Right forelimb (tissue), 1 donor: ENCODE data around the gene KRTAP19-2.
"Not testable (repeated sequence)": the region's sequence is repeated elsewhere in the genome, so short reads cannot be mapped to it uniquely, and the experiment has no call there.

Experiments used
- DNase-seq: peaks from one replicate; pipeline ENCODE4 v3.0.0-alpha.2; 2018

KRTAP19-2 gene, protein sequence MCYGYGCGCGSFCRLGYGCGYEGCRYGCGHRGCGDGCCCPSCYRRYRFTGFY

DNA sequence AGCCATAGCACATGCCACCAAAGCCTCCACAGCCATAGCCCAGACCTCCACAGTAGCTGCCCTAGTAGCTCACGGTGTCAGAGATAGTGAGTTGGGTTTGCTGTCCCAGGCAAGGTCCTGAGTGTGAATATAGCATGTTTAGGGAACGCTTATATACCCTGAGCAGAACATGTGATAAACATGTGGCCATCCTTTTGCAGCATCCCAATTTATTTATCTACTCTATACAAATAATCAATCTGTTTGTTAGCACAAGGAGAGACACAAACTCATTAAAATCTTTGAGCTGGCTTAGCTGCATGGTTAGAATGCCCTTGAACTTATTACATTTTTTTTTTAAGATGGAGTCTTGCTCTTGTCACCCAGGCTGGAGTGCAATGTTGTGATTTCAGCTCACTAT, at the start of gene KRTAP19-2:
KRTAP19-2 (minus strand) TSS at position 101 of the 400 bp plus-strand sequence; CDS start at position 13, 88 bp downstream.
- DNase-seq: no peak

DNA sequence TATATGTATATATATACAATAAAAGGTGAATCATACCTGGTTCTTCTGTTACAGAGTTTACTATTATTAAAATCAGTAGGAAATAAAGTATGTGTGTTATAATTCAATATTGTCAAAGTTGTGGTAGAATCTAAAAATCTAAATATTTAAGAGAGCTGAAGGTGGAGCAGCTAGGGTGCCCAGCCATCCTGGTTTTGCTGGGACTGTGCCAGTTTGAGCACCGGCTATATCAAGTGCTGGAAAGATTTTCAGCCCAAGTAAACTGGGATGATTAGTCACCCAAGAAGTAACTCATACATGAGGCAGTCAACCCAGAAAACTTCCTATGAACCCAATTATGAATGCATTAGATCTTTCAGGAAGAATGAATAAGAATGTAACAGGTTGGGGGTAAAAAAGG, 31.6 kb upstream of the KRTAP19-2 start:
- no peak for DNase-seq

DNA sequence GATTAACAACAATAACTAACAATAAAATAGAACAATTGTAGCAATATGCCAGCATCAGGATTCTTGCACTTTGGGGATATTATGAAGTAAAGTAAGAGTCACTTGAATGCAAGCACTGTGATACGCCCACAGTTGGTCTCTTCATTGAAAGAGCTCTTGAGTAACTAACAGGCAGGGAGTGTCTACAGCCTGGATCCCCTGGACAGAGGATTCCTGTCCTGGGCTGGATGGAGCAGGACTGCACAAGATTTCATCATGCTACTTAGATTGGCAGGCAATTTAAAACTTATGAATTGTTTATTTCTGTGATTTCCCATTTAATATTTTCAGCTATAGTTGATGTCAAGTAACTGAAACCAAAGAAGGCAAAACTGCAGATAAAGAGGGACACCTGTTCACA, 28.4 kb upstream of the KRTAP19-2 start:
- no peak for DNase-seq

DNA sequence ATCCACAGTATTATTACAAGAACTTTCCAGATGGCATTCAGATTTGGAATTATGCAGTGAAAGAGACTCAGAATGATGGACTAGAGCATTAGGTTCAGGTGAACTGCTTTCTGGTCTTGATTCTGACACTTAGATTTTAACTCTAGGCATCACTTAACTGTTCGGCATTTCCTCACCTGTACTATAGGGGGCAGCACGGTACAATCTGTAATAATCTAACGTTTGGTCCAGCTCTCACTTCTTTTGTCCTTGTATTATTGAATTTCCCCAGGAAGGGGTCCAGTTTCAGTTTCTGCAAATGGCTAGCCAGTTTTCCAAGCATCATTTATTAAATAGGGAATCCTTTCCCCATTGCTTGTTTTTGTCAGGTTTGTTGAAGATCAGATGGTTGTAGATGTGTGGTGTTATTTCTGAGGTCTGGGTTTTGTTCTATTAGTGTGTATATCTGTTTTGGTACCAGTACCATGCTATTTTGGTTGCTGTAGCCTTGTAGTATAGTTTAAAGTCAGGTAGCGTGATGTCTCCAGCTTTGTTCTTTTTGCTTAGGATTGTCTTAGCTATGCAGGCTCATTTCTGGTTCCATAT, 18.5 kb upstream of the KRTAP19-2 start:
- DNase-seq: not testable (repeated sequence)

DNA sequence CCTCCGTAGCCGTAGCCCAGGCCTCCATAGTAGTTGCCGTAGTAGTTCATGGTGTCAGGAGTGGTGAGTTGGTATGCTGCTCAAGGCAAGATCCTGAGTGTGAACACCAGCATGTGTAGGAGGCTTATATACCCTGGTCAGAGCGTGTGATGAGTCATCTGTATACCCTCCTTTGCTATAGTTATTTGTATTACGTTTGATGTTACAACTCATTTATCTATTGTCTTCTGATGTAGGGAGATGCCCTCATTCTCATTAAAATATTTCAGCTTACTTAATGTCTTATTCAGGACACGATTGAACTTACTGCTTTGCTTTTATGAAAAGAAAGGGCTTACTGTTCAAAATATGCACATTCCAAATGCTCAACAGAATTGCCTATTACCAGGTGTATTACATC, 14.8 kb upstream of the KRTAP19-2 start, which contains the start of gene KRTAP19-5:
KRTAP19-5 (minus strand) TSS at position 101 of the 400 bp plus-strand sequence; CDS start at position 50, 51 bp downstream.
- DNase-seq: no peak

DNA sequence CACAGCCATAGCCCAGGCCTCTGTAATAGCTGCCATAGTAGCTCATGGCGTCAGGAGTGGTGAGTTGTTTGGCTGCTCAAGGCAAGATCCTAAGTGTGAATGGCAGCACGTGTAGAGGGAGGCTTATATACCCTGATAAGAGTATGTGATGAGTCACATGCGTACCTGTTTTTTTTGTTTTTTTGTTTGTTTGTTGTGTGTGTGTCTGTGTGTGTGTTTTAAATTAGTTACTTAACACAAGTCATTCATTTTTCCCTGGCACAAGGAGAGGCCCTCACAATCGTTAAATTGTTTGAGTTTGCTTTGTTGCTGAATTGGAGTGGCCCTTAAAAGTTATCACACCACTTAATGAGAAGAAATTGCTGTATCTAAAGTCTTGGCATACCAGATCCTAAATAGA, 9.8 kb upstream of the KRTAP19-2 start, which contains the start of gene KRTAP19-4:
KRTAP19-4 (minus strand) TSS at position 101 of the 400 bp plus-strand sequence; CDS start at position 46, 55 bp downstream.
- DNase-seq: no peak

DNA sequence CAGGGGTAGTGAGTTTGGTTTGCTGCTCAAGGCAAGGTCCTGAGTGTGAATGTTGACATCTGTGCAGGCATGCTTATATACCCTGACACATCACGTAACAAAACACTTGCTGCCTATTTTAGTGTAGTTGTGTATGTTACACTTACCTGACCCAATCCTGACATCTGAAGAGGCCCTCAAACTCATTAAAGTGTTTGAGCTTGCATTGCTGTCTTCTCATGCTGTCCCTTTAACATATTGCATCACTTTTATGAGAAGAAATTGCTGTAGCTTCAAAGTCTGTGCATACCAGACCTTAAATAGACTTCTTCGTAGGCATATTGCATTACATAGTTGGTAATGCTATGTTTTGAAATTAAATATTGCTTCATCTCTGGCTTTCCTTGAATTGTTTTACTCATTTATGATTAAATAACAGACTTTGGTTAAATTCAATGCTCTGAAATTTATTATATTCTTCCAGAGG, 4.8 kb upstream of the KRTAP19-2 start, which contains the start of gene KRTAP19-3:
KRTAP19-3 (minus strand) TSS at position 51 of the 466 bp plus-strand sequence. CDS start 56 bp downstream, outside the sequence.
- DNase-seq: no peak

DNA sequence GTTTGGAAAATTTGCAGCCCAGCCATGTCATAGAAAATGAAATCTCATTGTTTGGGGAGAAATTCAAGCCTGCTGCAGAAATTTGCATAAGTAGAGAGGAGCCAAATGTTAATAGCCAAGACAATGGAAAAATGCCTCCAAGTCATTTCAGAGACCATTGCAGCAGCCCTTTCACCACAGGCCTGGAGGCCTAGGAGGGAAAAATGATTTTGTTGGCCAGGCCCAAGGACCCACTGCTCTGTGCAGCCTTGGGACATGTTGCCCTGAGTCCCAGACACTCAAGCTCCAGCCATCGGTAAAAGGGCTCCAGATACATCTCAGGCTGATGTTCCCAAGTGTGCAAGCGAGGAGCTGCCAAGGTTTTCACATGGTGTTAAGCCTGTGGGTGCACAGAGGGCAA, 1.1 kb downstream of the KRTAP19-2 start:
- DNase-seq: no peak

DNA sequence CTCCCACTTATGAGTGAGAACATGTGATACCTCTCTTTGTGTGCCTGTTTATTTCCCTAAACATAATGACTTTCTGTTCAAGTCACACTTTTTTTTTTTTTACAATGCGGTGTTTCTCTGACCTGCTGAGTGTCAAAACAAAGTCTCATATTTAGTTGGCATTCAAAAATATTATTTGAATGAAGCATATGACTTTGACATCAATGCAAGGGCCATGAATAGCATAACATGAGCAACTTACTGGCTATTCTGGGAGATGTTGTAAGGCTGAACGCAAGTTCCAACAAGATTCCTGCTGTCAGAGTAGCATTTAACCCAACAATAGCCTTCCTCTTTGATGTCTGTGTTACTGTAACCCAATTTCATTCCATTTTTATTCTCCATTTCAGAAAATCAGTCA, 5.1 kb downstream of the KRTAP19-2 start:
- DNase-seq: no peak

DNA sequence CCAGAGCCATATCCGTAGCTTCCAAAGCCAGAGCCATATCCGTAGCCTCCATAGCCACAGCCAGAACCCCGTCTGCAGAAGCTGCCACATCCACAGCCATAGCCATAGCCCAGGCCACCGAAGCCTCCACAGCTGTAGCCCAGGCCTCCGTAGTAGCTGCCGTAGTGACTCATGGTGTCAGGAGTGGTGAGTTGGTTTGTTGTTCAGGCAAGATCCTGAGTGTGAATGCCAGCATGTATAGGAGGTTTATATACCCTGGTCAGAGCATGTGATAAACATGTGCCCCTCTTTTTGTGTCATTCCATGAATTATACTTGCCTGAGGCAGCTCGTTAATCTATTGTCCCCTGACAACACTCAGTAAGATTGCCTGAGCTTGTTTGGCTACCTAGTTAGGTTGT, 7.1 kb downstream of the KRTAP19-2 start, which contains the start of gene KRTAP19-1:
KRTAP19-1 (minus strand) TSS at position 223 of the 400 bp plus-strand sequence; CDS start at position 173, 50 bp downstream.
- no peak for DNase-seq

DNA sequence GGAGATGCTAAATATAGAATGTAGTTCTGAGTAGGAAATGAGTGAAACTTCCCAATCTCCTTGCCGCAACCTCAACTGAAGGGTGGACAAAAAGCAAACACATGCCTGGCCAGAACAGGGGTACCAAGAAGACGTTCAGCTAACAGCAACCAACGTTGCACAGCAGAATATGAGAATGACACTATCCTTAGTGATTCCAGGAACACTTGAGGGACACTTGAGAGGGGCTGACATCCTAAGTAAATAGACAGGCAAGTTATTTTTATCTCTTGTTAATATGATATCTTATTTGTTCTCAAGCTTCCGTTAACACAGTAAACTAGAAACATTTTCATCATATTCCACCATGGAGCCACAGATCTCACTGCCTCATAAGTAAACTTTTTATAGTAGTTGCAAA, 8.0 kb downstream of the KRTAP19-2 start:
- DNase-seq: no peak

DNA sequence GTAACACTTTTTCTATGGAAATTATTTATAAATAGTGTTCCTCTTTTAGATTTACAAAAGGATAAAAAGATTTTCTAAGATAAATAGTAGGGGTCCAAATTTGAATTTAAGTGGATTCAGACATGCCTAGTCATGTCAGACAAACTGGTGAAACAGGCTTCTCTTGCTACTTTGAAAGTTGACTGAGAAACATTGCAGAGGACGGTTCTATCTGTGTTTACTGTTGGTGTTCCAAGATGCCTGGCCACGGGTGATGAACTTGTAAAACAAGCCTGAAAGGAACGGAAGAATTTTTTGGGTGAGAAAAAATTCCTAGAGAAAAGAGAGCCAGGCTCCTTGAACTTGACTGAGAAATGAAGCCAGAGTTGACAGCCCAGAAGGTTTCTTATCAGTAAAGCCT, 9.2 kb downstream of the KRTAP19-2 start:
- no peak for DNase-seq

DNA sequence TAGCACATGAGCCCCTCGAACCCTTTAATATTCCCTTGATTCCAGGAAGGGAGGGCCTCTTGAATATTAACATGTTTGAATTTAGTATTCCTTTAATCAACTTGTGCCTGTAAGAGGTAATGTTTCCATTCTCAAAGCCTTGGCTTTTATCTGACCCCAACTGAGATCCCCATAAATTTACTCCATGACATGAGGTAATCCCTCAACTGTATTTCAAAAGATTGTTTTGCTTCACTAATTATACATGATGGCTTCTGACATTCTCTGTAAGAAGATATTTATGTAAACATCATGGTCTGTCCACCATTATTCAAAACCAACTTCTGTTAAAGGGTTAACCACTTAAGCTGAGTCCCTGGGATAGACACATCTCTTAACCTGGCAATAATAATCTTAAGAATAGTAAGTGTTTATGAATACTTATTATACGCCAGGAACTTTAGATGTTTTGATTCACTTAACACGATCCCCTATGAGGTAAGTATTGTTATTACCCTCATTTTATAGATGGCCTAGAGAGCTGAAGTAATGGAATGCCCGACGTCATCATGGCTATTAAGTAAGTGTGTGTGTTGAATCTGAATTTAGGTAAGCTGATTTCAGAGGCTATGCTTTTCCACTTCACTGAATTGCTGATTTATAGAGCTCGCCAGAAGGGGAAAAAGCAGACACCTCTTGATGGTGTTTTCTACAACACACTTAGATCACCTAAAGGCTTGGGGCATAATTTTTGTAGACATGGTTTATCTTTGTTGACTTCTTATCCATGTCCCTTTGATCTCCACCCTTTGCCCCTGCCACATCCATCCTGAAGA, 18.1 kb downstream of the KRTAP19-2 start:
- DNase-seq: no peak

DNA sequence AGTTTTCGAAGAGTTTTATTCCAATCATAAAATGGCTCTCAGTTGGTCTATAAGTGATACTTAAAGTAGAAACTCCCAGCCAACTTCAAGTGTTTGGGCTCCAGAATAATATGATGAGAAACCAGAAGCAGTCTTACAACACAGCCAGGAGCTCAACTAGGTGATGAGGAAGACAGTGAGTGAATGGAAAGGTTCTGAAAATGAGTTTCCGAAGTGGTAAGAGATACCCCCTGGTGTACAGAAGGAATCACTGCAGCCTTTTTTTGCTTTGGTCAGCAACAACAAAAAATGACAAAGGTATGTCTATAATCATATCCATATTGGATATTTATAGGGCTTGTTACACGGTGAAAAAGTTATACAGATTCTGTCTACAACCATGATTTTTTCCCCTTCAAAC, 23.5 kb downstream of the KRTAP19-2 start:
- no peak for DNase-seq

DNA sequence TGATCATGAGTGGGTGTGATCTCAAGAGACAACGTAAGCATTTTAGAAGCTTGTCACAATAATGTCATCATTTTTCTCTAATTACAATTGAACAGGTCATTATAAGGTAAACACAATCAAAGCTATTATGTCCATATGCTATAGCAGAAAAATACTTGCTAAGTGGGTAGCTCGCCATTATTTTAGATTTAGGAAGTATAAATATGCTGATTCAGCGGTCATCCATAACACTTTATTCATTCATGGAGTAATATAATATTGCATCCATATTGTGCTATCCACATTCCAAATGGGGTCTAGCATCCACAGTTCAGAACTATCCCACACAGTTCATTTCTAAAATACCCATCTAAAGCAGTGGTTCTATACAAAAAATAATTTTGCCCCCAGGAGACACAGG, 38.7 kb downstream of the KRTAP19-2 start:
- no peak for DNase-seq

DNA sequence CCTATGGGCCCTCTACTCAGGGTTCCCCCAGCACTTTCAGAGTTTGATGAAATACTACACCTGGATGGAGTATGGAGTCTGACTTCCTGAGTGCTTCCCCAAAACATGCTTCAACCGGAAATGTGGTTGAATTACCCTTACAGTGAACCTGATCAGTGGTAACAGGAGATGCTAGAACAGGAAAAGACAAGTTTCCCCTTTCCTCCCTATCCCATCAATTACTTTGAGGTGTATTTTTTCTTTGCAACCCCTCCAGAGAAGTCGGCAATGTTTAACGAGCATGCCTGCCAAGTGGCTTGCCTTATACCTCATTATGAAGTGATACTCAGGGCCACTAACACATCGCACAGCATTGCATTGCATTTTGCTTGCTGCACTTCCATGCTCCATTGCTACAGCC, 40.2 kb downstream of the KRTAP19-2 start:
- DNase-seq: no peak

DNA sequence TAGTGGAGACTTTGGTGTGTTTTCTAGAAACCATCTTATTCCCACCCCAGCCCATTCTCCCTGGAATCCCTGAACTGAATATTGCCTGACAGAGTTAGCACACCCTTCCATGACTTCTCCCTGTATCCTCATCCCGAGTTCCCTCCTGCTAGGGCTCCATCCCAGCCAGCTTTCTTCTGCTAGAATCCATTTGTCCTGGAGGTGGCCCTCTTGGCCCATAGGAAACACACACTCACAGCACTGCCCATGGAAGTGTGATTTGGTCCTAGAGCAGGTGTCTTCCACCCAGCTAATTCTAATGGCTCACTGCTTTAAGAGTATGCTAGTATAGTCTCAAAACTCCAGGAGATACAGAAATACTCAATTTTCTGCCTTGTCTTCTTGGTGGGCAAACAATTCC, 43.0 kb downstream of the KRTAP19-2 start:
- DNase-seq: no peak

DNA sequence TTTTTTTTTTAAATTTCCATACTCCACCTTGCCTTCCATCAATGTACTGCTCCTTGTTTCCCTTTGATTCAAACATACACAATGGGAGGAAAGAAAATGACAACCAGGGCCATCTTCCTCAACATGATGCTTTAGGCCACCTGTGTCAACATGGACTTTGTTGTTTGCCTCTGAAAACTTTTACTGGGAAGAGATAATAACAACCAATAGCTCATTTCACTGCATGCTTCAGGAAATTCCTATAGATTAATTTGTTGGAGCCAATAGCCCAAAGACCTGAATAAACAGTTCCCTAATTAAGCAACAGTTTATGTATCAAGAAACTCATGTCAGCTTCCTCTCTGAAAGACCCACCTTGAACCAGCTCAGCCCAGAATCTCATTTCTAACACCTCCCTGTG, 44.0 kb downstream of the KRTAP19-2 start:
- no peak for DNase-seq

DNA sequence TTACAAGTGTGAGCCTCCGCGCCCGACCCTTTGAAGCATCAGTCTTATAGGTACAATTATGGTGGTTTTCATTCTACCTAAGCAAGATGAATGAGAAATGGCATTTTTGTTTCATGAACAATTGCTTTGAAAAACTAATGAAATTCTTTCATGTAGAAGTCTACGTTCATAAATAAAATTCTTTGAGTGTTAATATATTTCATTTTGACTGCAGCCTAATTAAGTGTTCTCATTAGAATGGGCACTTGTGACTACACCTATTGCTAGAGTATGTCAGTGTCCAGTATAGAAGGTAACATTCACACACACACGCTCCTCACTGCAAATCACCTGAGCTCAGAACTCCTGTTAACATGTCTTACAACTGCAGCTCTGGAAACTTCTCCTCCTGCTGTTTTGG, 47.3 kb downstream of the KRTAP19-2 start, which contains the start of gene KRTAP15-1:
KRTAP15-1 (plus strand) TSS at position 301 of the 400 bp plus-strand sequence; CDS start at position 354, 53 bp downstream.
- DNase-seq: no peak
